Activated CD8-positive, alpha-beta memory T cell treated with anti-CD3 and anti-CD28 coated beads, Interleukin-2, amount 10 ng/mL, durations not matched to agents 7 days and 5 days (primary cell): ENCODE data around the gene GPRIN1. TPM values are rescaled to one million over a fixed set of nuclear protein-coding genes. Genes with fewer than 3 reads are reported as not detected.

Source experiments
- microRNA-seq: library from miRNA; unstranded; fragments of <30 nt; microRNA quantifications from one replicate; pipeline ENCODE4 v1.2.0, GENCODE V29; 2022
- total RNA-seq, 2 experiments: library from RNA; stranded (reverse); gene quantifications; one replicate each; pipeline ENCODE4 v1.2.3, GENCODE V29; 2021

The GPRIN1 gene
- total RNA-seq, 2 experiments from 2014 or later: 2.5 to 3.4 TPM

Small RNA genes lying within 50 kb of the gene (microRNA-seq; reads per million reads assigned to microRNA genes)
- gene MIR4281: not detected

Other genes starting within 250 kb of the GPRIN1 start
- 10 to 100 TPM; 50.0 to 53.1 TPM for gene KIAA1191, start 248.4 kb downstream of the GPRIN1 start, total RNA-seq
- gene ARL10, start 244.7 kb downstream of the GPRIN1 start, total RNA-seq: 1 to 10 TPM; 6.3 to 9.0 TPM
- 10 to 100 TPM; 44.8 to 68.3 TPM for gene NOP16, start 221.6 kb downstream of the GPRIN1 start, total RNA-seq
- 10 to 100 TPM; 86.0 to 87.7 TPM for gene HIGD2A, start 221.4 kb downstream of the GPRIN1 start, total RNA-seq
- gene CLTB, start 193.6 kb downstream of the GPRIN1 start, total RNA-seq: 10 to 100 TPM; 56.7 to 61.8 TPM
- gene FAF2, start 161.8 kb downstream of the GPRIN1 start, total RNA-seq: 10 to 100 TPM; 29.9 to 38.7 TPM
- gene RNF44, start 72.8 kb downstream of the GPRIN1 start, total RNA-seq: 100 to 1,000 TPM in 1 of 2 experiments, 10 to 100 TPM in 1; 96.5 to 111 TPM
- 1 to 10 TPM in 1 of 2 experiments, under 1 TPM in 1; 0.56 to 1.6 TPM for gene CDHR2, start 60.8 kb downstream of the GPRIN1 start, total RNA-seq
- not detected for gene SNCB, start 20.4 kb upstream of the GPRIN1 start, total RNA-seq
- not detected for gene EIF4E1B, start 20.5 kb upstream of the GPRIN1 start, total RNA-seq
- 10 to 100 TPM; 31.5 to 39.2 TPM for gene TSPAN17, start 37.3 kb upstream of the GPRIN1 start, total RNA-seq
- gene UNC5A, start 200.4 kb upstream of the GPRIN1 start, total RNA-seq: not detected